Adrenal gland (tissue), 5 donors: ENCODE results near the gene APCDD1.

Experiments used
- POLR2A ChIP-seq, 2 donors: fragments of 450-650 bp; IDR thresholded peaks; one replicate each; pipeline ENCODE4 v1.6.1; 2017; ENCODE audit warnings: antibody characterized with exemption in 2 of 2, mild to moderate bottlenecking in 2 of 2, moderate library complexity in 1 of 2
- TF ChIP-seq, protein P1 (sequence below), 6 experiments: fragments of 450-650 bp in 4 of 6; fragments of 200-600 bp in 2 of 6; sonication (generic) in 1 of 6; IDR thresholded peaks; 1 replicate in 5 of 6; 2 replicates in 1 of 6; pipeline versions ENCODE4 v1.5.1 to v1.8.0; 2016 to 2021; ENCODE audit warnings: antibody characterized with exemption in 6 of 6, mild to moderate bottlenecking in 2 of 6, moderate library complexity in 1 of 6
- donor health status: DM: no; HTN: no; CAD: no.

DNA sequence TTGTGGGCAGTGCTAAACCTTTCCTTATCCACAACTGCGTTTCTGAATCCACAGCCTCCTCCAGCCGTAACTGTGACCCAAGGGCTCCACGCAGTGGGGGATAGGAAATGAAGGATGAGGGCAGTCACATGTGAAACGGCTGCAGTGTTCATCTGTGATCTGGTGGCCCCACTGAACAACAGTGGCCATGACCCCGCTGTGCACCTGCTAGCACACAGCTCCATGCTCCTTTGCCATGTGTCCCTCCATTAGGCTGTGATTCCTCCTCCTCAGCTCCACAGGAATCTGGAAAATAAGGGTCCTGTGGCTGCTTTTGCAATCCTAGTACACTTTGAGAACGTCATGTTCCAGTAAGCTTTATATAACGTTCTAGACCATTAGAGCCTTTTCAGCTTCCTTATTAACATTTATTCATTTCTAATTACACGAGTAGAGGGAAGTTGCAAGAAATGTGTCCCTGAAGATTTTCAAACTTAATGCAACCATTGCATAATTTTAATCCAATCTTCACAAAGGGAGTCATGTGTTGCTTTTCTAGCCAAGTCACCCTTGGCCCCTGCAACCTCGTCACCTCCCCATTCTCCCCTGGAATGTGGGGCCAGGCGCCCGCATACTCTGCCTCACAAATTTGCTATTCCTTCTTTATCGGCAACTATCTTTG is 64.3 kb downstream of the APCDD1 start:
- TF ChIP-seq, protein P1, sequence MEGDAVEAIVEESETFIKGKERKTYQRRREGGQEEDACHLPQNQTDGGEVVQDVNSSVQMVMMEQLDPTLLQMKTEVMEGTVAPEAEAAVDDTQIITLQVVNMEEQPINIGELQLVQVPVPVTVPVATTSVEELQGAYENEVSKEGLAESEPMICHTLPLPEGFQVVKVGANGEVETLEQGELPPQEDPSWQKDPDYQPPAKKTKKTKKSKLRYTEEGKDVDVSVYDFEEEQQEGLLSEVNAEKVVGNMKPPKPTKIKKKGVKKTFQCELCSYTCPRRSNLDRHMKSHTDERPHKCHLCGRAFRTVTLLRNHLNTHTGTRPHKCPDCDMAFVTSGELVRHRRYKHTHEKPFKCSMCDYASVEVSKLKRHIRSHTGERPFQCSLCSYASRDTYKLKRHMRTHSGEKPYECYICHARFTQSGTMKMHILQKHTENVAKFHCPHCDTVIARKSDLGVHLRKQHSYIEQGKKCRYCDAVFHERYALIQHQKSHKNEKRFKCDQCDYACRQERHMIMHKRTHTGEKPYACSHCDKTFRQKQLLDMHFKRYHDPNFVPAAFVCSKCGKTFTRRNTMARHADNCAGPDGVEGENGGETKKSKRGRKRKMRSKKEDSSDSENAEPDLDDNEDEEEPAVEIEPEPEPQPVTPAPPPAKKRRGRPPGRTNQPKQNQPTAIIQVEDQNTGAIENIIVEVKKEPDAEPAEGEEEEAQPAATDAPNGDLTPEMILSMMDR (IDR thresholded peaks at IDR 0.05) = peak in 5 of 6 experiments; percentile 34 to 60 (median 41)
- no peak for TF ChIP-seq POLR2A (IDR thresholded peaks at IDR 0.05)
